ENCODE results near the gene UROC1.

- TF ChIP-seq POLR2A (IDR thresholded peaks at IDR 0.05) (no peak), CTCF (IDR thresholded peaks at IDR 0.05) (no peak), POLR2AphosphoS5 (IDR thresholded peaks at IDR 0.05) (no peak)
These were observed 49.3 kb downstream of the UROC1 start for GRCh38 chr3:126468028-126468891.

All from breast epithelium (tissue), 3 donors.